Measurements from ENCODE around the gene GTF2H4. TPM values are rescaled to one million over a fixed set of nuclear protein-coding genes. Genes with fewer than 3 reads are reported as not detected.

GTF2H4 gene
- total and polyA plus RNA-seq, 2 of the 8 experiments (the other 6 are each of a cell fraction or from before 2014, with no cell fraction given) = 42.3 to 53.4 TPM

DNA sequence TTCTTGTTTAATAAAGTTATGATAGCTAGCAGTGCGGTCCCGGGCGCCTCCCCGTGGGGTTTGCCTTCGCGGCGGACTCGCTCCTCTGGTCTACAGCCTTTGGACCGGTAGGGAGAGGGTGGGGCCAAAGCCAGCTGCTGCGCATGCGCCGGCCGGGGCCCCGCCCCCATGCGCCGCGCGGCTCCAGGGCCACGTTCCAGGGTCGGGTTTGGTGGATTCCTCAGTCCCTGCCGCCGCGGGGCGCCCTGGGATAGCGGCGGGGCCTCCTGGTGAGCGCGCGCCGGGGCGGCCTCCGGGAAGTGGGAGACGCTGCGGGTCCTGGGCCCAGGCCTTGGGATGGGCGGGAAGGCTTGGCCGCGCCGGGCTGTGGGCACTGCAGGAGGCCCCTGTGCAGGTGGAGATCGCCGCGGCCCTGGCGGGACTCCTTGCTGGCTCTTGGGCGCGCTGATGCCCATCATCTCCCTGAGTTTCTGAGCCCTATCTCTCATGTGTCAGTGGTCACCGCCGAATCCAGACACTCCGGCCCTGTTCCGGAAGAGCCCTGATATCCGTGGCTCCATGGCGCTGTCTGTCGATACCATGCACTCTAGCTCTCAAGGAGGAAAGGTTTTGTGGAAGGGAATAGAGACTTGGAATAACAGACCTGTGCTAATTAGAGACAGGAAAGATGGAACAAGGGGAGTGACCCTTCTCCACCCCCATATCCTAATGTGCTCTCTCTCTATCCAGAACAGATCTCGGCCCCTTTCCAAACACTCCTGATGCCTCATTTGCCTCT lies 6.3 kb downstream of the GTF2H4 start, which contains the start of gene VARS2 (continued):
- TF ChIP-seq CTBP2 (IDR thresholded peaks at IDR 0.05; ENCODE audit: borderline replicate concordance, insufficient read depth, insufficient read length, low read length) (no peak), SP4 (IDR thresholded peaks at IDR 0.05; ENCODE audit: low read length) (no peak), EP300 (IDR thresholded peaks at IDR 0.05; ENCODE audit: borderline replicate concordance in 1 of 2, low read depth in 2 of 2, low read length in 2 of 2) (no peak), TAF7 (optimal IDR thresholded peaks at IDR 0.05; ENCODE audit: borderline replicate concordance, low read depth, low read length) (no peak), PHF8 (conservative IDR thresholded peaks at IDR 0.05; ENCODE audit: low read depth, low read length) (peak; percentile 65), RAD21 (IDR thresholded peaks at IDR 0.05 in 1 of 2, conservative IDR thresholded peaks at IDR 0.05 in 1 of 2; ENCODE audit: low read depth in 2 of 2, low read length in 2 of 2) (0 out of 4 replicates have a peak, but pooled peaks of 1 of the 2 experiments have one; percentile 8)
- TF ChIP-seq, protein P1, sequence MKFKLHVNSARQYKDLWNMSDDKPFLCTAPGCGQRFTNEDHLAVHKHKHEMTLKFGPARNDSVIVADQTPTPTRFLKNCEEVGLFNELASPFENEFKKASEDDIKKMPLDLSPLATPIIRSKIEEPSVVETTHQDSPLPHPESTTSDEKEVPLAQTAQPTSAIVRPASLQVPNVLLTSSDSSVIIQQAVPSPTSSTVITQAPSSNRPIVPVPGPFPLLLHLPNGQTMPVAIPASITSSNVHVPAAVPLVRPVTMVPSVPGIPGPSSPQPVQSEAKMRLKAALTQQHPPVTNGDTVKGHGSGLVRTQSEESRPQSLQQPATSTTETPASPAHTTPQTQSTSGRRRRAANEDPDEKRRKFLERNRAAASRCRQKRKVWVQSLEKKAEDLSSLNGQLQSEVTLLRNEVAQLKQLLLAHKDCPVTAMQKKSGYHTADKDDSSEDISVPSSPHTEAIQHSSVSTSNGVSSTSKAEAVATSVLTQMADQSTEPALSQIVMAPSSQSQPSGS (IDR thresholded peaks at IDR 0.05; ENCODE audit: low read length) = no peak
- TF ChIP-seq, protein P2, sequence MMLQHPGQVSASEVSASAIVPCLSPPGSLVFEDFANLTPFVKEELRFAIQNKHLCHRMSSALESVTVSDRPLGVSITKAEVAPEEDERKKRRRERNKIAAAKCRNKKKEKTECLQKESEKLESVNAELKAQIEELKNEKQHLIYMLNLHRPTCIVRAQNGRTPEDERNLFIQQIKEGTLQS (IDR thresholded peaks at IDR 0.05; ENCODE audit: insufficient read depth, low read depth, low read length) = peak; percentile 44; the same call in 1 of the 2 replicates
- TF ChIP-seq, protein P3, sequence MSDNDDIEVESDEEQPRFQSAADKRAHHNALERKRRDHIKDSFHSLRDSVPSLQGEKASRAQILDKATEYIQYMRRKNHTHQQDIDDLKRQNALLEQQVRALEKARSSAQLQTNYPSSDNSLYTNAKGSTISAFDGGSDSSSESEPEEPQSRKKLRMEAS (IDR thresholded peaks at IDR 0.05) = peak; percentile 45; the same call in 1 of the 2 replicates

Measured in H1 (cell line).